ENCODE results near the gene EDEM3.
"Not testable (repeated sequence)": the region's sequence is repeated elsewhere in the genome, so short reads cannot be mapped to it uniquely, and the experiment has no call there.

The EDEM3 gene

GRCh38 chr1:184724843-184725242 lies 29.8 kb downstream of the EDEM3 start:
- no peak for DNase-seq

- no peak for DNase-seq
These were observed 38.5 kb downstream of the EDEM3 start for GRCh38 chr1:184716158-184716557.

- no peak for DNase-seq
These were observed 45.2 kb downstream of the EDEM3 start for GRCh38 chr1:184709418-184709817.

GRCh38 chr1:184708084-184708676 lies 46.5 kb downstream of the EDEM3 start:
- no peak for DNase-seq

- no peak for DNase-seq
These were observed 49.4 kb downstream of the EDEM3 start for GRCh38 chr1:184705271-184705670.

- DNase-seq: no peak
These were observed 52.8 kb downstream of the EDEM3 start for GRCh38 chr1:184701816-184702215.

- DNase-seq: no peak
These were observed 55.7 kb downstream of the EDEM3 start for GRCh38 chr1:184698969-184699368.

- no peak for DNase-seq
These were observed 56.6 kb downstream of the EDEM3 start for GRCh38 chr1:184698016-184698415.

- DNase-seq: no peak
These were observed 58.3 kb downstream of the EDEM3 start for GRCh38 chr1:184696403-184696802.

GRCh38 chr1:184695023-184695422 lies 59.6 kb downstream of the EDEM3 start:
- DNase-seq: no peak

GRCh38 chr1:184693011-184693410 lies 61.6 kb downstream of the EDEM3 start:
- peak; percentile 52 for DNase-seq

- DNase-seq: peak; percentile 39
These were observed 62.8 kb downstream of the EDEM3 start for GRCh38 chr1:184691719-184692324.

GRCh38 chr1:184686540-184686939 lies 68.1 kb downstream of the EDEM3 start:
- DNase-seq: no peak

GRCh38 chr1:184685116-184685515 lies 69.5 kb downstream of the EDEM3 start:
- no peak for DNase-seq

GRCh38 chr1:184684285-184685074 lies 70.2 kb downstream of the EDEM3 start:
- DNase-seq: no peak

- no peak for DNase-seq
These were observed 71.7 kb downstream of the EDEM3 start for GRCh38 chr1:184682956-184683355.

- not testable (repeated sequence) for DNase-seq
These were observed 73.9 kb downstream of the EDEM3 start for GRCh38 chr1:184680611-184681225.

GRCh38 chr1:184679472-184679871 lies 75.2 kb downstream of the EDEM3 start:
- DNase-seq: not testable (repeated sequence)

- no peak for DNase-seq
These were observed 77.3 kb downstream of the EDEM3 start for GRCh38 chr1:184677344-184677743.

- DNase-seq: no peak
These were observed 81.4 kb downstream of the EDEM3 start for GRCh38 chr1:184673305-184673704.

GRCh38 chr1:184672013-184672726 lies 82.5 kb downstream of the EDEM3 start:
- no peak for DNase-seq

- no peak for DNase-seq
These were observed 85.3 kb downstream of the EDEM3 start for GRCh38 chr1:184669391-184669790.

- no peak for DNase-seq
These were observed 89.3 kb downstream of the EDEM3 start for GRCh38 chr1:184665360-184665759.
